Measurements from ENCODE around the gene SH3YL1.

GRCh38 chr2:296354-296753 lies 32.5 kb upstream of the SH3YL1 start:
- no peak for TF ChIP-seq CTCF (conservative IDR thresholded peaks at IDR 0.05; ENCODE audit: low read depth, low read length)
- no peak for TF ChIP-seq RAD21 (IDR thresholded peaks at IDR 0.05; ENCODE audit: low read length)
- no peak for TF ChIP-seq POLR2A (IDR thresholded peaks at IDR 0.05; ENCODE audit: low read depth, low read length)

All from IMR-90 (cell line).